Stimulated activated CD8-positive, alpha-beta memory T cell treated with anti-CD3 and anti-CD28 coated beads, Interleukin-2, amount 100 ng/mL, for 1 hour (primary cell): ENCODE data around the gene SPEM2.

ENCODE experiments used
- DNase-seq, 2 donors: peaks; one replicate each; pipeline ENCODE4 v3.0.0-alpha.2; 2020; ENCODE audit warnings: low read depth in 2 of 2

SPEM2 gene

DNA sequence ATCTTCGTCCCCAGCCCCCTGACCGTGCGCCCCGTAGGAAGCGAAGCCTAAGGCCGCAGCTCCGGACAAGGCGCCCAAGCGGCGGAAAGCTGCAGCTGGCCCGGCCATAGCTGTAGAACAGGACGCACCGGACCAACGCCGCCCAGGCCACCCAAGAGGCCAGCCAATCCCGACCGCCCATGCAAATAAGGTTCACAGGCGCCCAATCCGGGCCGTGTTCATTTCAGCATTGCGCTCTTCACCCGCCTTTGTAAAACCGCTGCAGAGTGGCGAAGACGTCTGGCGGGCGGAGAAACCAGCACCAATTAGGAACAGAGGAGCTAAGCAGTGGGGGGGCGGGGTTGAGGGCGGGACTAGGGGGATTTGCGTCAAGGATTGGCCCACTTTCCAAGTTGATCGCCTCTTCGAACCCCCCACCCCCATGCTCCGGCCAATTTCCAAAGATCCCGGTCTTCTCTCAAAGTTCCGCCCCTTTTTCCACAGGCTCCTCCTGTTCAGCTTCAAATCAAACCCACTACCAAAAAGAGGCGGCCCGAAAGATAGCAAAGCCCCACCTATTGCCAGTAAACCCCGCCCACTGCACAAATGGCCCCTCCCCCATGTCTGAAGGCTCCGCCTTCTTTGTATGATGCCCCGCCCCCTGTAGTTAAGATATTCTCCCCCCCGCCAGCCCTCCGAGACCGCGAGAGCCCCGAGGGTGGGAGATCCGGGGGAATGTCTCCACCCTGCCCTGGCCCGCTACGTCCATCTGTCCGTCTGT, 21.3 kb upstream of the SPEM2 start, which contains the start of gene TMEM256:
Gene TMEM256 (minus strand): TSS at position 121 of the 760 bp plus-strand sequence. CDS start 13 bp downstream, at position 108.
- DNase-seq = peak; percentile 91 to 92

DNA sequence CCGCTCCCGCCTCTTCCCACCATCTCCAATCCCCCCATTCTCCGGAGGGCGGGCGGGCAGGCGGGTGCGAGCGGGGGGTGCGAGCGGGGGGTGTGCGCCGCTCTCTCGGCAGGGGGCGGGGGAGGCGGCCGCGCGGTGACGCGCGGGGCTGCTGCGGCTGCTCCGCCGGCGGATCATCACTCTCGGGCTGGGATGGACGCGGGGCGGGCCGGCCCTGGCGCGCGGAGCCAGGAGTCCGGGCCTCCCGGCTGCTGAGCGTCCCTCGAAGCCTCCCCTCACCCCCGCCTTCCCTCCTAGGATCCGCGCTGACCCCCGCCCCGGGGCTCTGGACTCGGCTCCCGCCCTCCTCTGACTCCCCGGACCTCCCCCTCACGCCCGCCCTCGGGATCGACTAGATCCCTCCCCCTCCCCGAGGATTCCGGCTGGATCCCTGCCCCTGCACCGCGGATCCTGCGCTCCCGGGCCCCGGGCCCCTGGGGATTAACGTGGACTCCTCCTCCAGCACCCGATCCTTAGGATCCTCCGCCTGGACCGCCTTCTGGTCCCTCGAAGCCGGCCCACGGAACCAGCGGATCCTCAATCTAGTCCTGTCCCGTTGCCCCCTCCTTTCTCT, 20.6 kb upstream of the SPEM2 start:
- peak in 1 of 2 donors; percentile 38 for DNase-seq

DNA sequence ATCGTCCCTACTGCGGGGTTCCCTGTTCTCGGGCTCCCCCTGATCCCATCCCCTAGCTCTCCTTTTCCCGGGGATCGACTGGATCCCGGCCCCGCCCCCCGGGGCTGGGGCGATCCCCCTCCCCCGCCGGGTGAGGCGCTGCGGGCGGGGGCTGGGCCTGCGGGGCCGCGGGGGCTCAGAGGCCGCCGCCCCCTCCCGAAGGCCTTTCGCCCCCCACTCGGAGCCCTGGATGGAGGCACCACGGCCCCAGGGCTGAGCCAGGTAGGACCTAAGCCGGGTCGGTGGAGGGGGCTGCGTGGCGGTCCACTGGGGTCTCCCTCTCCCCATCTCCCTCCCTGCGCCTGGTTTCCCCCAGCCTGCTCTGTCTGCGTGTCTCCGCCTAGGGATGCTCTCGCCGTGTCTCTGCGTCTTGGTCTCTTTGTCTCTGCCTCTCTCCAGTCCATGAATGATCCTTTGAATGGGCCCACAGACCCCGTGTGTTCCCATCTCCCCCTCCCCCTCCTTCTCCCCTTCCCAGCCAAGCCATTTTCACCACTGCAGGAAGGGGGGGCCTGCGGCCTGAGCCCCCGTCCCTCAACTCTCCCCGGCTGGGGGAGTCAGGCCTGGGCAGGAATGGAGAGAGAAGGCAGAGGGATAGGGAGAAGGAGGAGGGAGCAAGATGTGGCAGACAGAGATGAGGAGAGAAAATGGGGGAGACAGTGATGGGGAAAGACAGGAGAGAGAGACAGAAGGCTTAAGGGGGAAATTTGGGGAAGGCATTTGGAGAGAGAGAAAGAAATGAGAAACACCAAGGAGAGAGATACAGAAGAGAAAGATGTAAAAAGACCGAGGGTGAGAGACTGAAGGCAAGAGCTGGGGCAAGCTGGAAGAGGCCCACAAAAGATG, 19.8 kb upstream of the SPEM2 start:
- no peak for DNase-seq

DNA sequence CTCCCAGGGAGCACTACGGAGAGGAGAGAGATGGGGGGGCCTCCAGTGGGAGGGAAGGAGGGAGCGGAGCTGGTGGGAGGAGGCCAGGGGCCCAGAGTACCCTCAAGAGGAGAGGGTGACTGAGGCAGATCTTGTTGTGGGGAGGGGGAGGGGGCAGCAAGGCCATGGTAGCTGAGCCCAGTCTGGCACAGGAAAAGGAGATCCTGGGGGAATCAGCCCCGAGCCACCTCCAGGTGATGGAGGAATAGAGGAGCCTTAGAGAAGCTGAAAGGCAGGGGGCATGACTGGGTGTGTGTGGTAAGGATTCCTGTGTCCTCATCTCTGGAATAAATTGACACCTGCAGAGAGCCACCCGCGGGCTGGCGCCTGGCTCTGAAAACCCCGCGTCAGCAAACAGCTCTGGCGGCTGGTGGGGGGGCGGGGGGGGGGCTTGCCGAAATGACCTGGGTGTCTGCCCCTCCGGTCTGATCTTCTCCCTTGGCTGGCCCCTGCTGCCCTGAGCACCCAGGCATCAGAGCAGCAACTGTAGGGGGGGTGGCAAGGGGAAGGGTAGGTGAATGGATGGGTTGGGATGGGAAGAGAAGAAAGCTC, 19.1 kb upstream of the SPEM2 start:
- DNase-seq = no peak

DNA sequence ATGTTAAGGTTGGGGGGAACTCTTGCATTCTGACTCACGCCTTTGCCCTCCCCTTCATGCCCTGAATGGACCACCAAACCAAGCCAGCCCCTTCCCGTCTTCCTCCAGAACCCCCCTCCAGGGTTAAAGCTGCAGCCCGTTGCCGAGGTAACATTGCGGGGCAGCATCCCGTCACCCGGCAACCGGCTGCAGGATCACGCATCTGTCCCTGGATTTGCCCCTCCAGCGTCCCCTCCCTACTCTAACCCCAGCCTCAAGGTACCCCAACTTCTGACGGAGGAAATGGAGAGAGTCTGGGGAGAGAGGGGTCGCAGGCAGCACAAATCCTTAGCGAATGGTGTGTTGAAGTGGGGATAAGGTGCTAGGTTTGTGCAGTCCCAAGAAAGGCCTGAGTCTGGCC, 18.3 kb upstream of the SPEM2 start:
- DNase-seq = no peak

DNA sequence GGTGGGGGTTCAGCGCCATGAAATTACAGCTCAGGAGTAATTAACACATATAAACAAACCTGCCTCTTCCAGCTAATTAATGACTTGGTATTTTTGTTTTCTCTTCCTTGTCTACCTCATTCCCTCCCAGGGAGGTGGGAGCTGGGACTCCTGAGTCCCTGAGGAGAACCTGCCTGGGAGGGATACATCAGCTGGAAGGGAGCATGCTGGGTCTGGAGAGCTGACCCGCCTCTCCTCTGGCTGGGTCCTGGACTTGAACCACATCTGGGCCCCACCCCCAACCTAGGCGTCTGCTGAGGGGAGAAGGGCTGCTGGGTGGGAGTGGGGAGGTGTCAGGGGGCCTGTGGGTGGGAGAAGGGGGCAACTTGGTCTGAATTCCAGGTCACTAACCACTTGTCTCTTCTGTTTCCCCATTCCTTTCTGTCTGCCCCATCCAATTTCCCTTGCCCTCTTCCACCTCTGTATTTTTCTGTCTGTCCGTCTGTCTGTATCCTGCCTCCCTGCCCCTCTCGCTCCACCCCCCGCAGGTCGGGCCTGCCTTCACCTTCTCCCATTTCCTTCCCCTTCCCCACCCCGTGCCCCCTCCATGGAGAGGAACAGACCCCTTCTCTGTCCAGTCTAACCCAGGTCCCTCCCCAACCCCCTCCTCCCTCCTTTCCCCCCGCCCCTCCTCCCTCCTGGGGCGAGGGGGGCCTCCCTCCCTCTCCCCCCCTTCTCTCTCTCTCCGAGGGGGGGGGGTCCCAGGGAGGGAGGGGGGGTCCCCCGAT, 17.7 kb upstream of the SPEM2 start, which contains the start of gene NLGN2:
Gene NLGN2 (plus strand): TSS at position 361 of the 767 bp plus-strand sequence. CDS start 411 bp downstream, outside the sequence.
- no peak for DNase-seq

DNA sequence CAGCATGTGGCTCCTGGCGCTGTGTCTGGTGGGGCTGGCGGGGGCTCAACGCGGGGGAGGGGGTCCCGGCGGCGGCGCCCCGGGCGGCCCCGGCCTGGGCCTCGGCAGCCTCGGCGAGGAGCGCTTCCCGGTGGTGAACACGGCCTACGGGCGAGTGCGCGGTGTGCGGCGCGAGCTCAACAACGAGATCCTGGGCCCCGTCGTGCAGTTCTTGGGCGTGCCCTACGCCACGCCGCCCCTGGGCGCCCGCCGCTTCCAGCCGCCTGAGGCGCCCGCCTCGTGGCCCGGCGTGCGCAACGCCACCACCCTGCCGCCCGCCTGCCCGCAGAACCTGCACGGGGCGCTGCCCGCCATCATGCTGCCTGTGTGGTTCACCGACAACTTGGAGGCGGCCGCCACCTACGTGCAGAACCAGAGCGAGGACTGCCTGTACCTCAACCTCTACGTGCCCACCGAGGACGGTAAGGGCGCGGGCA, 17.1 kb upstream of the SPEM2 start:
- DNase-seq = no peak

DNA sequence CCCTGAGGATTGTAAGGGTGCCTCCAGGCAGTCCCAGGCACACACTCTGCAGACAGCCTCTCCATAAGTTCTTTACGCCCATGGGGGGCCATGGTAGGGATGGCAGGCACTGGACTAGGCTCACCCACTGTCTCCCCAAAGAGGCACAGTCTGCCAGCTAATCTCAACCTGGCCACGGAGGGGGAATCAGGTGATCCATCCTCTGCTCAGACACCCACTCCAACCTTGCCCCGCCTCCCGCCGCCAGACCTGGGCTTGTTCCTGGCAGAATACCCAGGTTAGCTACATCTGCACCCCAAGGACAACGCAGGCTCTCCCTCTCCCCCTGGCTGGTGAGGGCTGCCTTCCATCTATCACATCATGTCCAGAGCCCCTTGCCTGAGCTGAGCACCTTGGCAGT, 16.6 kb upstream of the SPEM2 start:
- DNase-seq = no peak

DNA sequence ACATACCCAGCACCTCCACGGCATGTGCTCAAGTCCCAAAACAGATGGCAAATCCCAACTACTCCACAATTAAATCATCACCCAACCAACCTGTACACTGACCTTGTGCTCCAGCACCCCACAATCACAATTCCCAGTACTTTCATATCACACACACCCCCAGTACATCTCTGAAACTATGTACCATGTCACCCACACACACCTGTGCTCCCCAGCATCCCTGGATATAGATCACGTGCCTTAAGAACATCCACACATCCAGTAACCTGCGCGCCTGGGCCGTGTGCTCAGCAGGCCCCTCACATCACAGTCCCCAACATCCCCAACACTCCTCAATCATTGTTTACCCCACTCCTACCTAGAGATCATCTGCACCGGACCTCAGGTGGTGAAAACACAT, 15.7 kb upstream of the SPEM2 start:
- DNase-seq = no peak

DNA sequence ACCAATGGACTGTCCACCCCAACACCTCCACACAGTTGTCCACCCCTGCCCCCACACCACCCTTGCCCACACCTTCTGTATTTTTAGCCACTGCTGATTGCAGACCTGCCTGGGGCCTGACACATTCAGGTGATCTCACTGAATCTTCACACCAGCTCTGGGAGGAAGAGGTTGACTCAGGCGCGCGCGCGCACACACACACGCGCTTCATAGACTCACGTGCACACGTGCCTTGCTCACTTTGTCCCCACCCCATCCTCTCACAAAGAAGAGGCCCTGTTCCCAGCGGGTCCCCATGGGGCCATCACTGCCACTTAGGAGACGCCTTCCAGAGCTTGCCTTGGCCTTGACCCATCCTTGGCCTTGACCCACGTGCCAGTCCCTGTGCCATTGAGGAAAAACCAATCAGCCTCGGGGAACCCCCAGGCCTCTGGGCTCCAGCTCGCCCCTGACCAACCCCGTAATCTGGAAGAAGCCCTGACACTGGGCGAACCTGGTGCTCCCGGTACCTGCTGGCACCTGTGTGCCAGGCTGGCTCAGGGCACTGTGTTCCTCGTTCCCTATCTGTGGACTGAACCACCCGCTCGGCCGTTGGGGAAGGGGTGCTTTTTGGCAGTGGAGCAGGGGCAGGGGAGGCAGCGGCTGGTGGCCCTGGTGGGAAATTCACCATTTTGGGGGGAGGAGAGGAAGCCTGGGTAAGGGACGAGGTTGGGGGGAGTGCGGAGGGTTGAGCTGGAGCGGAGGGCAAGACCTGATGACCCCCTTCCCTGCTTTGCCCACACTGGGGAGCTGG, 14.6 kb upstream of the SPEM2 start:
- DNase-seq = no peak

DNA sequence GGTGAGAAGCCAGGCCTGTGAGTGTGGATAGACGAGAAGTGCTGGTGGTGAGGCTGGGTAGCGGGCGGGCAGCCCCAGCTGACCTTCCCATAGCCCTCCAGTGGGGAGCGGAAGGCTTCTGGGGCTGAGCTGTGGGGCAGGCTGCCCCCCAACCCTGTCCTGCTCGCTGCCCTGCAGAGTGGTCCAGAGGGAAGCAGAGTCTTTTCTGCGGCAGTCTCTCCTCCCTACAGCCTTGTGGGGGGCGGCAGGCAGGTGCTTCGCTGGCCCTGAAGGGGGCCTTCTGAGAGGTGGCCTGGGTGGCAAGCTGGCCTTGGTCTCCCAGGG, 14.0 kb upstream of the SPEM2 start:
- no peak for DNase-seq

DNA sequence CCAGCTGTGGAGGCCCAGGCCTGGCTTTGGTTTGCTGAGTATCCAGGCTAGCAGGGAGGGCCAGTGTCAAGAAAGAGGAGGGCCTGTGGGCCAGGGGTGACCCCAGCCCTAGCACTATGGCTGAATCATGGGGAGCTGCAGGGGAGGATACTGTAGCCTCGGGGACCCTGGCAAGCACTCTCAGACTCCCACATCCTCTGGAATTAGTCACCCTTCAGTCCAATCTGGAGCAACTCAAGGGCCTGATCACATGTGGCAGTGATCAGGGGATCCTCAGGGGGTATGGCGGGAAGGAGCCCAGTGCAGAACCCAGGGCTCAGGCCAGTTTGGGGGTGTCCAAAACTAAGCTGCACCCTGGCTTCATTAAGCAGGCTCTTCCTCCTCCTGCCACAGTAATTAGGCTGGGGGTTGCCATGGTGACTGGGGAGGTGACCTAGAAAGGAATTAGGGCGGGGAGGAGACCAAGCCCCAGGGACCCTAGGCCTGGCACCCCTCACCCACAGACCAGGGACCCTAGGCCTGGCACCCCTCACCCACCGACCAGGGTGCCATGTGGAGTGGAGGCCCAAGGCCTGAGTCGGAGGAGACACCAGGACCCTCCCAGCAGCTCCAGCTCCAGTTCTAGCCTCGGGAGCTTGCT, 11.9 kb upstream of the SPEM2 start:
- no peak for DNase-seq

DNA sequence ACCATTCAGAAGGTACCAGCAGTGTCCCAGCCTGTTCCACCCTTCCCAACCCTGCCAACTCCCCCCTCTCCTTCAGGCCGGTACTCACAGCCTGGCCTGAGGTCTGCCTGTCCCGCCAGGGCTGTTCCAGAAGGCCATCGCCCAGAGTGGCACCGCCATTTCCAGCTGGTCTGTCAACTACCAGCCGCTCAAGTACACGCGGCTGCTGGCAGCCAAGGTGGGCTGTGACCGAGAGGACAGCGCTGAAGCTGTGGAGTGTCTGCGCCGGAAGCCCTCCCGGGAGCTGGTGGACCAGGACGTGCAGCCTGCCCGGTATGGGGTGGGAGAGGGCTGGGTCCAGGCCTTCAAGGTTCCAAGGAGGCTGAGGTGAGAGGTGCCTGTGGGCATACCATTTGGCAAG, 10.6 kb upstream of the SPEM2 start:
- DNase-seq = no peak

DNA sequence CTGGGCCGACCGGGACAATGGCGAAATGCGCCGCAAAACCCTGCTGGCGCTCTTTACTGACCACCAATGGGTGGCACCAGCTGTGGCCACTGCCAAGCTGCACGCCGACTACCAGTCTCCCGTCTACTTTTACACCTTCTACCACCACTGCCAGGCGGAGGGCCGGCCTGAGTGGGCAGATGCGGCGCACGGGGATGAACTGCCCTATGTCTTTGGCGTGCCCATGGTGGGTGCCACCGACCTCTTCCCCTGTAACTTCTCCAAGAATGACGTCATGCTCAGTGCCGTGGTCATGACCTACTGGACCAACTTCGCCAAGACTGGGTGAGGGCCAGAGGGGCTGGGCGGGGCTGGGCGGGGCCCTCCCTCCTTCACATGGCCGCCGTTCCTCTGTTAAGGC, 9.6 kb upstream of the SPEM2 start:
- no peak for DNase-seq

DNA sequence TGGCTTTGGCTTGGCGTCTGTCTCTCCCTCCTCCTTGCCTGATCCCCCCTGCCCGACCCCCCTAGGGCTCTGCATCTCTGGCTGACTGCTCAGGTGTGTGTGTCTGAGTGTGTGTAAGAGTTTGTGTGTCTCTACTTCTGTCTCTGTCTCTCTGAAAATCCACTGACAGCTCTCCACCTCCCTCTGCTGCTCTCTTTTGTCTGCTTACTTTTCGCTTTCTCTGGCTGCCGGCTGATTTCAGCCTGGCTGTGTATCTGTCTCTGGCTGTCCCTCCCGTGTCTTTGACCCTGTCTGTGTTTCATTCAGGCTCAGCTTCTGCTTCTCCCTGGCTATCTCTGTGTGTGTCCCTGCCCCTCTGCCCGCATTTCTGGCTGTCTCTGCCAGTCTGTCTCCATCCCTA, 9.1 kb upstream of the SPEM2 start:
- no peak for DNase-seq

DNA sequence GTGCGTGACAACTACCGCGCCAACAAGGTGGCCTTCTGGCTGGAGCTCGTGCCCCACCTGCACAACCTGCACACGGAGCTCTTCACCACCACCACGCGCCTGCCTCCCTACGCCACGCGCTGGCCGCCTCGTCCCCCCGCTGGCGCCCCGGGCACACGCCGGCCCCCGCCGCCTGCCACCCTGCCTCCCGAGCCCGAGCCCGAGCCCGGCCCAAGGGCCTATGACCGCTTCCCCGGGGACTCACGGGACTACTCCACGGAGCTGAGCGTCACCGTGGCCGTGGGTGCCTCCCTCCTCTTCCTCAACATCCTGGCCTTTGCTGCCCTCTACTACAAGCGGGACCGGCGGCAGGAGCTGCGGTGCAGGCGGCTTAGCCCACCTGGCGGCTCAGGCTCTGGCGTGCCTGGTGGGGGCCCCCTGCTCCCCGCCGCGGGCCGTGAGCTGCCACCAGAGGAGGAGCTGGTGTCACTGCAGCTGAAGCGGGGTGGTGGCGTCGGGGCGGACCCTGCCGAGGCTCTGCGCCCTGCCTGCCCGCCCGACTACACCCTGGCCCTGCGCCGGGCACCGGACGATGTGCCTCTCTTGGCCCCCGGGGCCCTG, 8.3 kb upstream of the SPEM2 start:
- DNase-seq = no peak

DNA sequence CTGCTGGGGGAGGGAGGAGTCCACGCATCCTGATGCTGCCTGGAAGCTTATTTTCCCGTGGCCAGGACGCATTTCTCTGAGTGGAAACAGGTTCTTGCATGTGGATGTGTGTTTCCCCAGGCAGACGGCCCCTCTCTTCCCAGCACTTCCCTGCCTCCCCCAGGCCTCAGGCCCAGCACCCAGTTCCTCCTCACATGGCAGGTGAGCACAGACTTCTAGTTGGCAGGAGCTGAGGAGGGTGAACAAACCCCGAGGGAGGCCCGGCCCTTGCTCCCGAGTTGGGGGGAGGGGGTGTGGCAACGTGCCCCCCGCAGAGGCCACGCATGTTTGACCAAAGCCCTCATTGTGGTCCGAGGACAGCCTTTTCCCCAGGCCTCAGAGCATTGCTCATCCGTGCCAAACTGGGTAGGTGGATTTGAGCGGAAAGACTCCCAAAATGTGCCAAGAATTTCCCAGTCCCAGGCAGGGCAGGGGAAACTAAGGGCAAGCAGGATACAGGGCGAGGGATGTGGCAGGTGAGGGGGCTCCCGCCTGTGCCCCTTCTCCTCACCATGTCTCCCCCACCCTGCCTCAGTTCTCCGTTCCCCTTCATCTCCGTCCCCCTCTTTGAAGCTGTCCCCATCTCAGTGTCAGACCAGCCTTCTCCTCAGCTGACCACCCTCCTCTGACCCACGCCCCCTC, 6.8 kb upstream of the SPEM2 start:
- no peak for DNase-seq

DNA sequence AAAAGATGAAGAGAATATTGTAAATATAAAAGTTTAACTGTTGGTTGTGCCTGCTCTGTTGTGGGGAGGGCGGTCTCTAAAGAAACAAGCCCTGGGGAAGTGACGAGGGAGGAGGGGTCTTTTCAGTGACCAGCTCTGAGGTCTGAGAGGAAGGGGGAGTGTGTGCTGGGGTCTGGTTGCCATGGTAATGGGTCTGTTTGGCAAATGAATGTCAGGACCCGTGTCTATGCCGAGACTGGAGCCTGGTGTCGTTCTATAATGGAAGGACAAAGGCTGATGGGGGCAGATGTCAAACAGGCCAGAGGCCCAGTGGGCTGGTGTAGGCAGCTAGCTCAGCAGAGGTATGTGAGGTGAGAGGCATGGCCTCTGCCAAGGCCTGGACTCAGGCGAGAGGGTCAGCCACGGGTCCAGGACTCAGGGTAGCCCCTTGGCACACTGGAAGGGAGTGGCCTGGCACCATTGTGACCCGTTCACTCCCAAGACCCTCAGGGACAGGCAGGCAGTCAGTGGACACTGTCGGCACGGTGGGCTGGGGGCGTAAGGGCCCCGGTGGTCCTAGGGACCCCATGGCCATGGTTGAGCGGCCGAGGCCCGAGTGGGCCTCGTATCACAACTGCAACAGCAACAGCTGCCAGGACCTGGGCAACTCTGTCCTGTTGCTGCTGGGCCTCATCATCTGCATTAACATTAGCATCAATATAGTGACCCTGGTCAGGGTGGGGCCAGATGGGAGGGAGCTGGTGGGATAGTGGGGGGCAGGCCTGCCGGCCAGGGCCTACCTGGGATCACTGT, 5.4 kb upstream of the SPEM2 start, which contains the start of gene SPEM1:
Gene SPEM1 (plus strand): TSS at position 506 of the 792 bp plus-strand sequence. CDS start 61 bp downstream, at position 567.
- no peak for DNase-seq
